Calu3 (cell line): ENCODE measurements around the gene DEXI. TPM values are rescaled to one million over a fixed set of nuclear protein-coding genes. Genes with fewer than 3 reads are reported as not detected.
"Not testable (repeated sequence)": the region's sequence is repeated elsewhere in the genome, so short reads cannot be mapped to it uniquely, and the experiment has no call there.

Experiments
- BruUV-seq: library from RNA; stranded (reverse); fragments of 400-500 nt; replicated peaks from 2 replicates; lab custom pipeline; 2021; lab: Mats Ljungman, UMichigan
- CTCF ChIA-PET: fragments of 300-600 bp; sonication (Branson Sonifier 250); formaldehyde crosslinking; loops from one replicate; lab custom pipeline; 2022; ENCODE audit warnings: antibody characterized with exemption; lab: Charles Lee
- DNase-seq: peaks from one replicate; pipeline ENCODE4 v3.0.0; 2022
- H3K27ac Mint-ChIP-seq: one replicate; pipeline ENCODE4 v1.8.0; 2022; ENCODE audit warnings: mixed read lengths; ENCODE audit not compliant: unreplicated experiment
- H3K27me3 Mint-ChIP-seq: one replicate; pipeline ENCODE4 v1.8.0; 2022; ENCODE audit warnings: mixed read lengths; ENCODE audit not compliant: unreplicated experiment
- H3K36me3 Mint-ChIP-seq: one replicate; pipeline ENCODE4 v1.8.0; 2022; ENCODE audit warnings: mild to moderate bottlenecking, moderate library complexity, mixed read lengths; ENCODE audit not compliant: insufficient read depth, unreplicated experiment
- H3K4me1 Mint-ChIP-seq: one replicate; pipeline ENCODE4 v1.8.0; 2022; ENCODE audit warnings: mild to moderate bottlenecking, low read depth, mixed read lengths; ENCODE audit not compliant: unreplicated experiment
- H3K4me3 Mint-ChIP-seq: one replicate; pipeline ENCODE4 v1.8.0; 2022; ENCODE audit warnings: mild to moderate bottlenecking, low read depth, moderate library complexity, mixed read lengths; ENCODE audit not compliant: unreplicated experiment
- H3K9me3 Mint-ChIP-seq: one replicate; pipeline ENCODE4 v1.8.0; 2022; ENCODE audit warnings: low read depth, mixed read lengths; ENCODE audit not compliant: unreplicated experiment
- CTCF ChIP-seq: fragments of 200-600 bp; IDR thresholded peaks from one replicate; pipeline ENCODE4 v1.8.0; 2022; ENCODE audit warnings: antibody characterized with exemption; ENCODE audit not compliant: unreplicated experiment
- intact Hi-C: fragments of 100-400 bp; cut with micrococcal nuclease; formaldehyde crosslinking; loops from one replicate; pipeline ENCODE4 v1.10.0; 2022; ENCODE audit not compliant: unreplicated experiment
- total RNA-seq: library from RNA; stranded (reverse); gene quantifications from 2 replicates; pipeline ENCODE4 v1.2.3, GENCODE V29; 2022

DEXI gene
- total RNA-seq, 1 experiment from 2014 or later = 32.3 TPM

GRCh38 chr16:10930755-10931093 lies 11.5 kb downstream of the DEXI start:
- no TSS peak for BruUV-seq
- H3K9me3 Mint-ChIP-seq = no peaks in the 10 kb centered on the region
- H3K36me3 Mint-ChIP-seq = peaks cover 45% of the 10 kb centered on the region
- CTCF ChIA-PET = no interaction called here
- H3K27me3 Mint-ChIP-seq = no peaks in the 10 kb centered on the region
- intact Hi-C loops = no loop called here
- no peak for TF ChIP-seq CTCF
- H3K27ac Mint-ChIP-seq = no peak overlapping the region
- no peak overlapping the region for H3K4me3 Mint-ChIP-seq
- no peak for DNase-seq
- no peaks in the 10 kb centered on the region for H3K4me1 Mint-ChIP-seq

- peak overlapping the region; percentile 31 for H3K27ac Mint-ChIP-seq
- peaks cover 45% of the 10 kb centered on the region for H3K36me3 Mint-ChIP-seq
- DNase-seq = no peak
- intact Hi-C loops = no loop called here
- CTCF ChIA-PET = interaction anchor here (0.6 kb wide), 2 partner anchors 16 to 67 kb away, joined by 3 to 6 read pairs; no protein-coding TSS in a partner anchor
- H3K4me1 Mint-ChIP-seq = no peaks in the 10 kb centered on the region
- H3K9me3 Mint-ChIP-seq = no peaks in the 10 kb centered on the region
- TF ChIP-seq CTCF = no peak
- H3K27me3 Mint-ChIP-seq = no peaks in the 10 kb centered on the region
- no peak overlapping the region for H3K4me3 Mint-ChIP-seq
- no TSS peak for BruUV-seq
Measured at GRCh38 chr16:10929853-10930754, 12.2 kb downstream of the DEXI start.

GRCh38 chr16:10929097-10929496 lies 13.2 kb downstream of the DEXI start:
- DNase-seq, intact Hi-C loops, H3K4me3 Mint-ChIP-seq, H3K27me3 Mint-ChIP-seq, H3K4me1 Mint-ChIP-seq, H3K27ac Mint-ChIP-seq, H3K9me3 Mint-ChIP-seq, BruUV-seq, CTCF ChIA-PET: not testable (repeated sequence)
- H3K36me3 Mint-ChIP-seq = peaks cover 49% of the 10 kb centered on the region

GRCh38 chr16:10927497-10928112 lies 14.7 kb downstream of the DEXI start:
- CTCF ChIA-PET = no interaction called here
- TF ChIP-seq CTCF = no peak
- no TSS peak for BruUV-seq
- intact Hi-C loops = no loop called here
- no peak for DNase-seq
- no peaks in the 10 kb centered on the region for H3K27me3 Mint-ChIP-seq
- no peaks in the 10 kb centered on the region for H3K9me3 Mint-ChIP-seq
- H3K36me3 Mint-ChIP-seq = peaks cover 50% of the 10 kb centered on the region
- H3K4me3 Mint-ChIP-seq = no peak overlapping the region
- no peaks in the 10 kb centered on the region for H3K4me1 Mint-ChIP-seq
- H3K27ac Mint-ChIP-seq = no peak overlapping the region
